Caco-2 (cell line): ENCODE measurements around the gene AASDH. TPM values are rescaled to one million over a fixed set of nuclear protein-coding genes. Genes with fewer than 3 reads are reported as not detected.

Source experiments
- BruUV-seq: library from RNA; stranded (reverse); fragments of 400-500 nt; replicated peaks from 2 replicates; lab custom pipeline; 2021; lab: Mats Ljungman, UMichigan
- CTCF ChIA-PET: fragments of 300-600 bp; sonication (Branson Sonifier 250); formaldehyde crosslinking; loops from one replicate; lab custom pipeline; 2022; ENCODE audit warnings: antibody characterized with exemption; lab: Charles Lee
- POLR2A ChIA-PET: fragments of 300-600 bp; sonication (Branson Sonifier 250); formaldehyde crosslinking; loops from one replicate; lab custom pipeline; 2022; ENCODE audit warnings: antibody characterized with exemption; lab: Charles Lee
- DNase-seq, 2 experiments: peaks; one replicate each; pipeline versions ENCODE4 v3.0.0 to v3.0.0-alpha.2; 2020 to 2022
- H3K27me3 ChIP-seq: replicated peaks from 2 replicates; pipeline ENCODE4 v1.6.0; 2011; ENCODE audit warnings: low read length; ENCODE audit not compliant: control insufficient read depth, insufficient read depth
- H3K36me3 ChIP-seq: 2 replicates; pipeline ENCODE4 v1.5.1; 2011; ENCODE audit warnings: low read length; ENCODE audit not compliant: control insufficient read depth, insufficient read depth
- H3K4me1 ChIP-seq: fragments of 250-450 bp; sonication (Bioruptor Pico); 2 replicates; pipeline ENCODE4 v1.5.1; 2020; ENCODE audit warnings: mild to moderate bottlenecking
- H3K4me3 ChIP-seq: 2 replicates; pipeline ENCODE4 v1.5.1; 2011; ENCODE audit warnings: low read depth, mild to moderate bottlenecking, control low read depth, low read length
- H3K9me3 ChIP-seq: fragments of 250-450 bp; sonication (Bioruptor Pico); 2 replicates; pipeline ENCODE4 v1.5.1; 2020; ENCODE audit warnings: mild to moderate bottlenecking, moderate library complexity
- H3K27ac Mint-ChIP-seq: one replicate; pipeline ENCODE4 v1.8.0; 2022; ENCODE audit warnings: mixed read lengths; ENCODE audit not compliant: unreplicated experiment
- H3K27me3 Mint-ChIP-seq: one replicate; pipeline ENCODE4 v1.8.0; 2022; ENCODE audit warnings: mixed read lengths; ENCODE audit not compliant: insufficient read depth, unreplicated experiment
- H3K36me3 Mint-ChIP-seq: one replicate; pipeline ENCODE4 v1.8.0; 2022; ENCODE audit warnings: mild to moderate bottlenecking, mixed read lengths; ENCODE audit not compliant: insufficient read depth, unreplicated experiment
- H3K4me1 Mint-ChIP-seq: one replicate; pipeline ENCODE4 v1.8.0; 2022; ENCODE audit warnings: low read depth, mixed read lengths; ENCODE audit not compliant: unreplicated experiment
- H3K4me3 Mint-ChIP-seq: one replicate; pipeline ENCODE4 v1.8.0; 2022; ENCODE audit warnings: mild to moderate bottlenecking, moderate library complexity, mixed read lengths; ENCODE audit not compliant: unreplicated experiment
- H3K9me3 Mint-ChIP-seq: one replicate; pipeline ENCODE4 v1.8.0; 2022; ENCODE audit warnings: mixed read lengths; ENCODE audit not compliant: unreplicated experiment
- CTCF ChIP-seq, 2 experiments: fragments of 200-600 bp in 1 of 2; IDR thresholded peaks; 1 replicate in 1 of 2; 2 replicates in 1 of 2; pipeline versions ENCODE4 v1.5.1 to v1.8.0; 2011 to 2022; ENCODE audit warnings: antibody characterized with exemption in 1 of 2, control low read depth in 1 of 2, inconsistent platforms in 1 of 2, low read depth in 1 of 2, low read length in 1 of 2, mild to moderate bottlenecking in 1 of 2, moderate library complexity in 1 of 2; ENCODE audit not compliant: insufficient read depth in 1 of 2, severe bottlenecking in 1 of 2, unreplicated experiment in 1 of 2
- intact Hi-C: fragments of 100-400 bp; cut with micrococcal nuclease; formaldehyde crosslinking; loops from one replicate; pipeline ENCODE4 v1.10.0; 2022; ENCODE audit not compliant: unreplicated experiment
- total RNA-seq: library from RNA; stranded (reverse); gene quantifications from 2 replicates; pipeline ENCODE4 v1.2.3, GENCODE V29; 2022

Gene AASDH
- total RNA-seq, 1 experiment from 2014 or later: 12.8 TPM

- H3K4me3 Mint-ChIP-seq: no peak overlapping the region
- Histone ChIP-seq H3K4me1 (no peaks in the 10 kb centered on the region), H3K36me3 (no peaks in the 10 kb centered on the region), H3K9me3 (no peaks in the 10 kb centered on the region), H3K27me3 (no peaks in the 10 kb centered on the region), H3K4me3 (no peak overlapping the region)
- H3K9me3 Mint-ChIP-seq: peaks cover 8% of the 10 kb centered on the region
- H3K27me3 Mint-ChIP-seq: no peaks in the 10 kb centered on the region
- ChIA-PET POLR2A (no interaction called here), CTCF (interaction anchor here (0.8 to 1.4 kb wide), 2 partner anchors 10 to 120 kb away, joined by 3 to 6 read pairs; partner anchors contain the start of gene PPAT)
- no TSS peak for BruUV-seq
- peak; percentile 40 to 51 for TF ChIP-seq CTCF (IDR thresholded peaks at IDR 0.05; ENCODE audit: insufficient read depth in 1 of 2, low read depth in 1 of 2, low read length in 1 of 2, severe bottlenecking in 1 of 2, unreplicated experiment in 1 of 2)
- peak in 1 of 2 experiments; percentile 17 for DNase-seq
- H3K27ac Mint-ChIP-seq: no peak overlapping the region
- H3K36me3 Mint-ChIP-seq: peaks cover 13% of the 10 kb centered on the region
- intact Hi-C loops: no loop called here
- no peaks in the 10 kb centered on the region for H3K4me1 Mint-ChIP-seq
These were observed 37.6 kb upstream of the AASDH start for GRCh38 chr4:56424697-56425514.

DNA sequence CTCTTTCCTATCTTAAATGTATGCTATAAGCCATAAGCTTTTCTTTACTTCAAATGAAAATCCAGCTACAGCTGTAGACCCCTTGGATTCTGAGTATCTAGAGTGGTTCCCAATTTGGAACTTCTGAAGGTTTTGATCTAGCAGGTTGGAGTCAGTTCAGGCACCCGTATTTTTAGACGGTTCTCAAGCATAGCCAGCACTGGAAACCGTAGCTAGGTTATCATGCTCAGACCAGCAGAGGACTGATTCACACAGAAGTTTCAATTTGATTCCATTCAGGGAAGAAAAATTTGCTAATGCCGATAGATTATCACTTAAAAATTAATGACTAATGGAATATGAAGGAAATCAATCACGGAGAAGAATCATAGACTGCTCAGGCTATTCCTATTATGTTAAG is 36.9 kb upstream of the AASDH start:
- no peaks in the 10 kb centered on the region for H3K4me1 ChIP-seq
- Mint-ChIP-seq H3K4me3 (no peak overlapping the region), H3K27me3 (no peaks in the 10 kb centered on the region), H3K9me3 (peaks cover 8% of the 10 kb centered on the region), H3K27ac (no peak overlapping the region), H3K36me3 (peaks cover 18% of the 10 kb centered on the region), H3K4me1 (no peaks in the 10 kb centered on the region)
- intact Hi-C loops: no loop called here
- no peaks in the 10 kb centered on the region for H3K9me3 ChIP-seq
- no peaks in the 10 kb centered on the region for H3K27me3 ChIP-seq
- DNase-seq: no peak
- ChIA-PET POLR2A (no interaction called here), CTCF (interaction anchor here (1.4 kb wide), 1 partner anchor 12 kb away, joined by 5 read pairs; the partner anchor contains the start of genes PAICS and PPAT)
- H3K4me3 ChIP-seq: no peak overlapping the region
- no peak for TF ChIP-seq CTCF (IDR thresholded peaks at IDR 0.05; ENCODE audit: insufficient read depth in 1 of 2, low read depth in 1 of 2, low read length in 1 of 2, severe bottlenecking in 1 of 2, unreplicated experiment in 1 of 2)
- no TSS peak for BruUV-seq
- H3K36me3 ChIP-seq: no peaks in the 10 kb centered on the region

DNA sequence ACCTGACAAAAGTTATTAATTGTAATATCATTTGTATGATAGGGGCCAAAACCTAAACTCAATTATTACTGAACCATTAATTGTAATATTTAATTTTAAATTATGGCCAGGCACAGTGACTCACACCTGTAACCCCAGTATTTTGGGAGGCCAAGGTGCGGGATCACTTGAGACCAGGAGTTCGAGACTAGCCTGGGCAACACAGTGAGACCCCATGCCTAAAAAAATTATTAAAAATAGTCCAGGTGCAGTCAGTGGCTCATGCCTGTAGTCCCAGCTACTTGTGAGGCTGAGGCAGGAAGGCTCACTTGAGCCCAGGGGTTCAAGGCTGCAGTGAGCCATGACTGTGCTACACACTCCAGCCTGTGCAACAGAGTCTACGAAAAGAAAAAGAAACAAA is 30.1 kb upstream of the AASDH start:
- peaks cover 10% of the 10 kb centered on the region for H3K36me3 Mint-ChIP-seq
- no peaks in the 10 kb centered on the region for H3K27me3 Mint-ChIP-seq
- intact Hi-C loops: no loop called here
- TF ChIP-seq CTCF (IDR thresholded peaks at IDR 0.05; ENCODE audit: insufficient read depth in 1 of 2, low read depth in 1 of 2, low read length in 1 of 2, severe bottlenecking in 1 of 2, unreplicated experiment in 1 of 2): no peak
- no TSS peak for BruUV-seq
- Histone ChIP-seq H3K27me3 (no peaks in the 10 kb centered on the region), H3K4me1 (peaks cover 4% of the 10 kb centered on the region), H3K9me3 (no peaks in the 10 kb centered on the region), H3K4me3 (no peak overlapping the region), H3K36me3 (no peaks in the 10 kb centered on the region)
- H3K9me3 Mint-ChIP-seq: no peaks in the 10 kb centered on the region
- no peaks in the 10 kb centered on the region for H3K4me1 Mint-ChIP-seq
- no peak for DNase-seq
- ChIA-PET POLR2A (no interaction called here), CTCF (interaction anchor here (0.6 kb wide), 1 partner anchor 65 kb away, joined by 3 read pairs; no protein-coding TSS in a partner anchor)
- no peak overlapping the region for H3K4me3 Mint-ChIP-seq
- H3K27ac Mint-ChIP-seq: no peak overlapping the region
